WTC11 (cell line): ENCODE data around the gene SNX32. TPM values are rescaled to one million over a fixed set of nuclear protein-coding genes. Genes with fewer than 3 reads are reported as not detected.

Source experiments
- ATAC-seq: fragments of 200-7000 bp; cut with Tn5 transposase; 2 replicates; pipeline ENCODE4 v1.10.0; 2021; ENCODE audit warnings: mild to moderate bottlenecking, moderate library complexity
- CTCF ChIA-PET: fragments of 300-600 bp; sonication (Branson Sonifier 250); formaldehyde crosslinking; loops from one replicate; lab custom pipeline; 2021; ENCODE audit warnings: antibody characterized with exemption; lab: Charles Lee
- POLR2A ChIA-PET: fragments of 350-600 bp; sonication (Branson Sonifier 250); formaldehyde crosslinking; loops from one replicate; lab custom pipeline; 2021; ENCODE audit warnings: antibody characterized with exemption; lab: Charles Lee
- DNase-seq: peaks from one replicate; pipeline ENCODE4 v3.0.0; 2021; ENCODE audit warnings: low spot score
- H3K27ac Mint-ChIP-seq: 2 replicates; pipeline ENCODE4 v1.8.0; 2021; ENCODE audit warnings: mixed read lengths
- H3K27me3 Mint-ChIP-seq: 2 replicates; pipeline ENCODE4 v1.8.0; 2021; ENCODE audit warnings: low read depth, mild to moderate bottlenecking, moderate library complexity, mixed read lengths
- H3K36me3 Mint-ChIP-seq: 2 replicates; pipeline ENCODE4 v1.8.0; 2021; ENCODE audit warnings: mixed read lengths
- H3K4me1 Mint-ChIP-seq: 2 replicates; pipeline ENCODE4 v1.8.0; 2022; ENCODE audit warnings: mixed read lengths
- H3K4me3 Mint-ChIP-seq: 2 replicates; pipeline ENCODE4 v1.8.0; 2021; ENCODE audit warnings: mild to moderate bottlenecking, moderate library complexity, mixed read lengths
- H3K9me3 Mint-ChIP-seq: 2 replicates; pipeline ENCODE4 v1.8.0; 2021; ENCODE audit warnings: mixed read lengths
- AFF4 ChIP-seq: sonication (generic); formaldehyde crosslinking; IDR thresholded peaks from 2 replicates; pipeline ENCODE4 v1.8.1; 2023; ENCODE audit warnings: mild to moderate bottlenecking, missing genetic modification reagents, borderline replicate concordance
- ATF6 ChIP-seq: sonication (generic); formaldehyde crosslinking; IDR thresholded peaks from 2 replicates; pipeline ENCODE4 v1.8.1; 2023; ENCODE audit warnings: mild to moderate bottlenecking, missing genetic modification reagents
- E2F1 ChIP-seq: sonication (generic); formaldehyde crosslinking; IDR thresholded peaks from 2 replicates; pipeline ENCODE4 v1.8.0; 2022; ENCODE audit warnings: mild to moderate bottlenecking, missing genetic modification reagents
- E2F4 ChIP-seq: sonication (generic); formaldehyde crosslinking; IDR thresholded peaks from 2 replicates; pipeline ENCODE4 v1.8.1; 2022; ENCODE audit warnings: low read depth, mild to moderate bottlenecking, moderate library complexity, missing genetic modification reagents, borderline replicate concordance
- E2F5 ChIP-seq: sonication (generic); formaldehyde crosslinking; IDR thresholded peaks from 2 replicates; pipeline ENCODE4 v1.8.1; 2022; ENCODE audit warnings: mild to moderate bottlenecking, moderate library complexity, missing genetic modification reagents
- FOXP1 ChIP-seq: sonication (generic); formaldehyde crosslinking; IDR thresholded peaks from 2 replicates; pipeline ENCODE4 v1.8.0; 2022; ENCODE audit warnings: missing genetic modification reagents, mild to moderate bottlenecking, moderate library complexity, borderline replicate concordance
- FOXP4 ChIP-seq: sonication (generic); formaldehyde crosslinking; IDR thresholded peaks from 2 replicates; pipeline ENCODE4 v1.8.0; 2022; ENCODE audit warnings: mild to moderate bottlenecking, missing genetic modification reagents
- JUN ChIP-seq: sonication (generic); formaldehyde crosslinking; IDR thresholded peaks from 2 replicates; pipeline ENCODE4 v1.8.0; 2023; ENCODE audit warnings: mild to moderate bottlenecking, missing genetic modification reagents
- MAX ChIP-seq: sonication (generic); formaldehyde crosslinking; IDR thresholded peaks from 2 replicates; pipeline ENCODE4 v1.8.0; 2022; ENCODE audit warnings: mild to moderate bottlenecking, missing genetic modification reagents
- NR2C2 ChIP-seq: sonication (generic); formaldehyde crosslinking; IDR thresholded peaks from 2 replicates; pipeline ENCODE4 v1.8.0; 2022; ENCODE audit warnings: mild to moderate bottlenecking, missing genetic modification reagents
- SP1 ChIP-seq: sonication (generic); formaldehyde crosslinking; conservative IDR thresholded peaks from 2 replicates; pipeline ENCODE4 v1.8.1; 2022; ENCODE audit warnings: missing genetic modification reagents
- TEAD1 ChIP-seq: sonication (generic); formaldehyde crosslinking; IDR thresholded peaks from 2 replicates; pipeline ENCODE4 v1.8.0; 2022; ENCODE audit warnings: mild to moderate bottlenecking, missing genetic modification reagents
- USF1 ChIP-seq: sonication (generic); formaldehyde crosslinking; IDR thresholded peaks from 2 replicates; pipeline ENCODE4 v1.8.0; 2022; ENCODE audit warnings: mild to moderate bottlenecking, missing genetic modification reagents
- USF2 ChIP-seq: sonication (generic); formaldehyde crosslinking; IDR thresholded peaks from 2 replicates; pipeline ENCODE4 v1.8.1; 2023; ENCODE audit warnings: mild to moderate bottlenecking, missing genetic modification reagents, moderate library complexity
- ZMAT4 ChIP-seq: fragments of 250-450 bp; sonication (Bioruptor Pico); IDR thresholded peaks from 2 replicates; pipeline ENCODE4 v1.9.0; 2021; ENCODE audit warnings: mild to moderate bottlenecking
- total RNA-seq: library from RNA; stranded (reverse); gene quantifications from 3 replicates; pipeline ENCODE4 v1.2.3, GENCODE V29; 2021

The SNX32 gene
- total RNA-seq, 1 experiment from 2014 or later: 2.9 TPM

GRCh38 chr11:65786008-65786785, 47.6 kb upstream of the SNX32 start:
- DNase-seq (peak; percentile 48), ATAC-seq (no peak)
- CTCF ChIA-PET: interaction anchor here (0.7 to 5.0 kb wide), 6 partner anchors 14 to 107 kb away, joined by 3 to 24 read pairs (median 3); no protein-coding TSS in a partner anchor
- Mint-ChIP-seq H3K9me3 (no peaks in the 10 kb centered on the region), H3K27me3 (peaks cover 66% of the 10 kb centered on the region), H3K4me1 (peaks cover 54% of the 10 kb centered on the region), H3K4me3 (peak overlapping the region; percentile 77), H3K27ac (no peak overlapping the region), H3K36me3 (no peaks in the 10 kb centered on the region)
- POLR2A ChIA-PET: interaction anchor here (0.5 kb wide), 1 partner anchor 52 kb away, joined by 6 read pairs; no protein-coding TSS in a partner anchor
- TF ChIP-seq FOXP1 (CRISPR knock-in tag) (0 out of 2 replicates have a peak, but pooled peaks have one; percentile 9), SP1 (CRISPR knock-in tag) (no peak)

GRCh38 chr11:65786786-65787636, 46.8 kb upstream of the SNX32 start, which contains the start of gene OVOL1:
OVOL1 (plus strand) TSS chr11:65787063; CDS start chr11:65787374, 311 bp downstream.
- Mint-ChIP-seq H3K4me3 (peak within 1 kb of the TSS; percentile 91), H3K9me3 (no peaks in the 10 kb centered on the region), H3K27ac (no peak within 1 kb of the TSS), H3K36me3 (no peaks in the 10 kb centered on the region), H3K4me1 (peaks cover 53% of the 10 kb centered on the region), H3K27me3 (peaks cover 61% of the 10 kb centered on the region)
- peak; percentile 82 for DNase-seq
- ATAC-seq: peak; percentile 8
- ChIA-PET CTCF (interaction anchor here (0.6 to 8.5 kb wide), 11 partner anchors 7 to 196 kb away, joined by 3 to 151 read pairs (median 3); partner anchors contain the start of genes AP5B1, FIBP and MUS81), POLR2A (interaction anchor here (0.5 to 1.8 kb wide), 2 partner anchors 53 to 73 kb away, joined by 6 read pairs; partner anchors contain the start of gene MUS81)
- no peak for TF ChIP-seq E2F1
- TF ChIP-seq ZMAT4 (CRISPR knock-in tag): no peak
- no peak for TF ChIP-seq E2F4 (CRISPR knock-in tag)
- TF ChIP-seq ATF6 (CRISPR knock-in tag): no peak
- no peak for TF ChIP-seq NR2C2 (CRISPR knock-in tag)
- TF ChIP-seq JUN (CRISPR knock-in tag): 0 out of 2 replicates have a peak, but pooled peaks have one; percentile 41
- TF ChIP-seq TEAD1 (CRISPR knock-in tag): 0 out of 2 replicates have a peak, but pooled peaks have one; percentile 36
- no peak for TF ChIP-seq USF2 (CRISPR knock-in tag)
- TF ChIP-seq E2F5 (CRISPR knock-in tag): no peak
- TF ChIP-seq USF1 (CRISPR knock-in tag): 0 out of 2 replicates have a peak, but pooled peaks have one; percentile 22
- 0 out of 2 replicates have a peak, but pooled peaks have one; percentile 32 for TF ChIP-seq MAX (CRISPR knock-in tag)
- TF ChIP-seq FOXP4 (CRISPR knock-in tag): no peak
- no peak for TF ChIP-seq AFF4
